Left cardiac atrium (tissue), 4 donors: ENCODE results near the gene TSPAN9. TPM values are rescaled to one million over a fixed set of nuclear protein-coding genes. Genes with fewer than 3 reads are reported as not detected.

Source experiments
- ATAC-seq, 2 donors: fragments of 200-7000 bp; cut with Tn5 transposase; one replicate each; pipeline ENCODE4 v1.9.1; 2020; ENCODE audit warnings: mild to moderate bottlenecking in 2 of 2, moderate library complexity in 2 of 2
- DNase-seq: peaks from one replicate; pipeline ENCODE4 v3.0.0-alpha.2; 2020
- intact Hi-C, 2 donors: fragments of 100-400 bp; cut with DNase I; formaldehyde crosslinking; loops; one replicate each; pipeline versions ENCODE4 v1.14.1 to v1.15.1; 2022 to 2023
- total RNA-seq, 2 donors: library from RNA; stranded (reverse); fragmentation: NEBNext Ultra II Directional; extraction: Animal tissue kit (Norgen Biotek cat#: 25700); gene quantifications; one replicate each; pipeline ENCODE4 v1.2.1, GENCODE V29; 2021
- donor health status: DM: no; HTN: yes; CAD: no.
- donor health status: DM: no; HTN: yes; CAD: no; lungs with severe emphysema.
- donor health status: DM: yes; HTN: yes; CAD: no.
- donor health status: Dilated cardiomyopathy.

The TSPAN9 gene
- total RNA-seq, 2 donors from 2014 or later = 125 to 201 TPM

DNA sequence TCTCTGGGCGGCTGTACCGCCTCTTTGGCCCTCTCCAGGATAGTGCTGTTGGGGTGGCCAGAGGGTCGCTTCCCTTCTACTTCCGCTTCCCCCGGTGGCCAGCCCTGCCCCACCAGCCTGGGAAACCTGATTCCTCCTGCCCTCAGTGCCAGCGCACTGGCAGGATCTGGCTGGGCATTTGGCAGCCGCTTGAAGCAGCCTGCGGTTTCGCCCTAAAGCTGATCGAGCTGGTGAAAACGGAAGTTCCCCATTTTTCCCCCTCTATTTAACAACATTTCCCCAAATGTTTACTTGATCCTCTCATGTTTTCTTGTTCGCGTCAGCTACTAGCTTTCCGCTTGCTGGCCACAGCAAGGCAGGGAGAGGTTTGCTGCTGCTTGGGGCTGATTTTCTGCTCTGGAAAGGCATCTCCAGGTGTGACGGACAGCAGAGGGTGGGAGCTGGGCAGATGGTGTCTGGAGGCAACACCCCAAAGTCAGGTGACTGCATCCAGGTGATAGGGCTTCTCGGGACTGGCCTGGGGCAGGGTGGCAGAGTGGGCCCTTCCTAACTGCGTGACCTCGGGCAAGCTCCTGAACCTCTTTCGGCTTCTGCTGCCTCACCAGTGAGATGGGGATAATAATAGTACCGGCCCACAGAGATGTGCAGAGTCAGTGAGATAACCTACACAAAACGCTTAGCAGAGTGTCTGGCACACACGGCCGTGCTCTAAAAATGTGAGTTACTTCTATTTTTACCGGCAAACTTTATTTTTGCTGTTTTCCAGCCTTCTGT is 53.1 kb downstream of the TSPAN9 start:
- ATAC-seq = peak; percentile 48 to 54
- intact Hi-C loops = loop anchor here (5.0 to 10.0 kb wide), 3 partner anchors 55 to 75 kb away; partner anchors contain the start of gene TSPAN9 (in 1 of the 2)
- DNase-seq = no peak

DNA sequence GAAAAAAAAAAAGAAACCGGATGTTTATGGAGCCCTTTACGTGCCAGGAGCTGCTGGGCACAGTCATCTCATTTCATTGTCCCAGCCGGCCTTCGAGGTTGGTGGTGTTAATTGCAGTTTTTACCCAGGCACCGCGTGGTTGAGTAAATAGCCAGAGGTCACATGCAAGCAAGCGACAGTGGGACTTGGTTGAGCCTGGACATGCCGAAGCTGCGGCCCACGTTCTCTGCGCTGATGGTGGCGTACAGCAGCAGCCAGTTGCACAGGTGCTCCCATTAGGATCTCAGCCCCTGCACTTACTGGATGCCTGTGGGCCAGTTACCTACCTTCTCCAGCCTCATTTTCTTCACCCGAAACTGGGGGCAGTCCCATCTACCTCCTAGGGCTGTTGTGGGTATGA is 54.0 kb downstream of the TSPAN9 start:
- DNase-seq (no peak), ATAC-seq (no peak)
- intact Hi-C loops = loop anchor here (5.0 to 10.0 kb wide), 3 partner anchors 56 to 74 kb away; partner anchors contain the start of gene TSPAN9 (in 1 of the 2)

DNA sequence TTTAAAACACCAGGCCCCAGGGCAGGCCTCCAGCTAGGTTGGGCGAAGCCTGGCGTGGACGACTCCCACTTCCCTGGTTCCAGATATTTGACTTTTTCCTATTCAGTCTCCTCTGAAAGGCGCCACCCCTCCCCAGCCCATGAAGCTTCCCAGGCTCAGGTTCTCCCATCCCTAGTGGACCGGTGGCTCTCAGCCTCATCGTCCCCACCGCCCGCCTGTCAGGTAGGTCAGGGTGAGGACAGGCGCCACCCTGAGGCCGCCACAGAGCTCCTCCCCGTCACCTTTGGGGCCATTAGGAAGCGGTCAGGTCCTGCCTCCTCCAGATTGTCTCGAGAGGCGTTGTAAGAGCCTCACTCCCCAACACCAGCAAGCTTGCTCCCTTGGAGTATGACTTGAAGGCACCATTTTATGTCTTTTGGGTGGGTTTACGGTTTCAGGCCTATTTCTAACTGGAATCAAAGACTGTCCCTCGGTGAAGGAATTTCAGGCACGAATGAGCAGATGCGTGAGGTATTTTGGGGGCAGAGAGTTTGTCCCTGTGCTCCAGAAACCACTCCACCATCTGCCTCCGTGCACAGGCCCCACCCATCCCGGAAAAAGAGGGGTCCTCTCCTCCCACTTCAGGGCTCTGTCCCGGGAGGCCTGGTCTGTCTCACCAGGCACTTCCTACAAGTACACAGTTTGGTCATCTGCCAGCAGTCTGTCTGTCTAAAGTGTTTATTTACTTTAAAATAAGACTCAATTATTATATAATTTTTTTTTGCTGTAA is 55.6 kb downstream of the TSPAN9 start:
- peak; percentile 78 for DNase-seq
- peak; percentile 64 to 76 for ATAC-seq
- intact Hi-C loops = loop anchor here (5.0 to 10.0 kb wide), 3 partner anchors 58 to 72 kb away; partner anchors contain the start of gene TSPAN9 (in 1 of the 2)

DNA sequence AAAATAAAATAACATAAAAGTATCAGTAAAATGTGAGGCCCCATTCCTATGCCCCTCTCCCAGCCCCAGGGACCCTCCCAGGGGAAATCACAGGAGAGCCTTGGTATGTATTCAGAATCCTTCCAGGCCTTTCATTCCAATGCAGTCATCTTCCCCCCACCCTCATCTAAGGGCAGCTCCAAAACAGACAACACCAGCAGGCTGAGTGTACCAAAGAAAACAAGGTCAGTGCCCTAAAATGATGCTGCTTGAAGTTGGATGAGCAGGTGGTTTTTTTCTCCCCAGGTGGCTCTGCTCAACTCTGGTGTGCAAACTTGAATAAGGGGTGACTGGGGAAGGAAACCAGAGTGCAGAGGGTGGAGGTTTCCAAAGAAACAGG is 56.2 kb downstream of the TSPAN9 start:
- ATAC-seq = peak; percentile 4 to 20
- DNase-seq = no peak
- intact Hi-C loops = loop anchor here (5.0 to 10.0 kb wide), 3 partner anchors 59 to 71 kb away; partner anchors contain the start of gene TSPAN9 (in 1 of the 2)

DNA sequence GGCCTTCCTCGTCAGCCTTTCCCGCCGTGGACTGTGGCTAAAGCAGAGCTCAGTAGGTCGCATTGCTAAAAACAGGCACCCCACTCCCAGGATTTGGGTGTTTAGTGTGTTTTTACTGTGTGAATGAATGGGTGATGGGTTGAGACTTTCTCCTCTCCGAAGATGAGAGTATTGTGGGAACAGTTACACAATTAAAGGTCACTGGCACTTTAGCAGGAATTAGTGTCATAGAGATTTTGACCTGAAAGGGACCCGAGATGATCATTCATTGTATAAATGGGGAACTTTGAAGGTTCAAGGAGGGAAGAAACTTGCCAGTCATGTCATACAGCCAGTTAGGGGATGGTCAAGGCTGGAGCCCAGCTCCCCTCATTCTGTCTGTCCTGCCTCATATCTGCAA is 56.9 kb downstream of the TSPAN9 start:
- no peak for DNase-seq
- intact Hi-C loops = loop anchor here (1.0 to 10.0 kb wide), 4 partner anchors 59 to 141 kb away; partner anchors contain the start of gene TSPAN9 (in 1 of the 2)
- no peak for ATAC-seq

DNA sequence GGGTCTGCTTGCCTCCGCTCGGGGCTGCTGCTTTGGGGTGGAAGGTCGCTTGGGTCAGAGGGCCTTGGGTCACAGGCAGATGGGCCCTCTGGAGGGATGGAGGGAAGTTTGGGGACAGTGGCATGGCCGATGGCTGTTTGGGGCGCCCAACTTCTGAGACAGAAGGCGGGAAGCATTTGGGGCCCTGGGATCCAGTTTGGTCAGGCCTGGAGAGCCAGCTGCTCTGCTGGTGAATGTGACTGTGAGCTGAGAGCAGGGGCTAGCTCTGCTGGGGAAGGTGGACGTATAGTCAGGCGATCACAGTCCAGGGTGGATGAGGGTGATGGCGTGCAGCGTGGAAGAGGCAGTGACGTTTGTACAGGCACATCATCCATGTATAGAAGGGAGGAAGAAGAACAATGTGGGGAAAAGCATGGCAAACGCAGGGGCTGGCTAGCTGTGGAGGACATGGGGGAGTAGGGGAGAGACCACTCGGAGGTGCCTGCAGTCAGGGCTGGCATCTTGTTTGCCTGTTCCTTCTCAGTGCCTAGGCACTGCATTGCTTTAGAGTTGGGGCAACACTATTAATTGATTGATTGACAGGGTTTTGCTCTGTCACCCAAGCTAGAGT is 57.5 kb downstream of the TSPAN9 start:
- intact Hi-C loops = loop anchor here (1.0 to 10.0 kb wide), 6 partner anchors 60 to 143 kb away; partner anchors contain the start of gene TSPAN9 (in 1 of the 2)
- DNase-seq (no peak), ATAC-seq (no peak)

DNA sequence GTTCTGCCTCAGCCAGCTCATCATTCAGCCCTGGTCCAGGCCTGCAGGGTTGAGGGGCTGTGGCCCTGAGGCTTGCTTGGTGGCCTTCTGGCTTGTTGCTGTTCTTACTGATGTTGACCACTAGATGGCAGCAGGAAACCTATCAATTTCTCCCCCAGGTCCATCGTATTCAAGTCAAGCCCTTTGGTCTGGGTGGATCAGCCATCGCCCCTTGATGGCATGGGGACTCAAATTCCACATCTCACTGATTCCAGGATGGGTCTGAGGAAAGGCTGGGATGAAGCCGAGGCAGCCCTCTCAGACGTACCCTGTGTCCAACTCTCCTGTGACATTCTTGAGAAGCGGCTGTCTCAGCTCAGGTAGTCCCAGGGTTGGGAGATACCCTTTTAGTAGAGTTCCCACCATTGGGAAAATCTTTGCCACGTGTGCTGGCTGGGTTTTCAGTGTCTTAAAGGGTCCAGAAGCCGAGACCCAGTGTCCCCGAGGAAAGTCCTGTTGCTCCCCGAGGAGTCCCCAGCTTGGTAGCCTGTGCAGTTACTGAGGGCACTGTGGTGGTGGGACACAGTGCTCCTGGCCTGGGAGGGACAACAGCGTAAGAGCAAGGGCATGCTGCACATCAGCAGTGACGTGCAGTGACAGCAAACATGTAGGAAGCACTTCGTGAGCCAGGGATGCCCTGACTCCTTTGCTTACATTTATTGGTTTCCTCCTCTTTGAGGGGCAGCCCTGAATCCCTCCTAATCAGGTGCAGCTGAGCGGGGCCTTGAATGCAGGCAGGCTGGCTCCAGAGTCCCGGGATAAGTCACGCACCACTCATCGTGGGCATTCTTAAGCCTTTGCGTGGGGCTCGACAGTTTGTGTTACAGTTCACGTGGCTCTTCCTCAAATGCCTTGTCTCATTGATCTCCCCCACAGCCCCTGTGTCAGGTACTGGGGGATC is 58.6 kb downstream of the TSPAN9 start:
- DNase-seq = no peak
- intact Hi-C loops = loop anchor here (5.0 to 10.0 kb wide), 4 partner anchors 61 to 142 kb away; partner anchors contain the start of gene TSPAN9 (in 1 of the 2)
- peak; percentile 28 to 32 for ATAC-seq

DNA sequence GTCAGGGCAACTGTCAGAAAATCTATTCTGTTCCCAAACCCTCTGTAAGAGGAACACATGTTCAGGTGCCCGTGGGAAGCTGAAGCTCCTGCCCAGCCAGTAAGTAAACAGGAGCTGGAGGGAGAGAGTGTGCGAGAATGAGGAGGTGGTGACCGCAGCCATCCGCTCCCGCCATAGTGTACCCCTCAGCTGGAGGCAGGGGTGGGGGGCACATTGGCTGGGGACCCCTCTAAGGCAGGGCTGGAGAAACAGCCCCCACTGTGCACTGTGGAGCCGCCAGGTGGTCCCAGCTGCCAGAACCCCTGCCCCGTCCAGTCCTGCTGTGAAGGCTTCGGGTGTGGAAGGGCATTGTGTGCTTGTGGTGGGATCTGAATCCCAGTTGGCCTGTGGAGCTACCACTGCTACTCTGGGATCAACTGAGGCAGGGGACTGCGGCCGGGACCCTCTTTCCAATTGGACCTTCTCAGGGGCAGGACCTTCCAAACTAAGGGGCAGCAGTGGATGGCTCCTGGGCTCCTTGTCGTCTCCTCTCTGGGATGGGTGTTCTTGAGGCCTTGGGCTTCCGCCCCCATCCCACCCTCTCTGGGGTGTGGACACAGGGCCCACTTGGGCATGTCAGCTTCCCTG is 59.6 kb downstream of the TSPAN9 start:
- no peak for DNase-seq
- ATAC-seq = no peak
- intact Hi-C loops = loop anchor here (5.0 to 10.0 kb wide), 4 partner anchors 62 to 141 kb away; partner anchors contain the start of gene TSPAN9 (in 1 of the 2)

DNA sequence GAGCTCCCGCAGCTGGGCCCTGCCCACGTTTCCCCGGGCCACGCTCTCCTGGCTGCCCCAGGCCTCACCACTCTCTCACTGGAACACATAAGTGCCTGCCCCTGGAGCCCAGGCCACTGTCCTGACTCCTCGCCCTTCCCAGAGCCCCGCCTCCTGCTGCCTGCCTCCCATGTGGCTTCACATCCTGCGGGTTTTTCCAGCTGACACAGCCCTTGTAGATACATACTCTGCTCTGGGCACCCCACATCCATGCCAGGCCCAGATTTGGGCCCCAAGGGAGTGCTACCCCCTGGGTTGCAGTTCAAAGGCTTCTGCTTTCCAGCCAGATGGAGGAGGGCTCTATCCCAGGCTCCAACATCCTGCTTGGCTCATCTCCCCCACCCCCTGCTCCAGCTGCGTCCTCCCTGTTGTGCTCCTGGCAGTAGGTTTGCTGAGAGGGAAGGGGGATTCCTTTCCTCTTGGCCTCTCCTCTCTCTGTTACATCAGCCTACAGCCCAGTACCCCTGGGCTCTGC is 60.1 kb downstream of the TSPAN9 start:
- ATAC-seq = peak; percentile 31 to 52
- DNase-seq = peak; percentile 72
- intact Hi-C loops = loop anchor here (5.0 to 10.0 kb wide), 4 partner anchors 63 to 140 kb away; partner anchors contain the start of gene TSPAN9 (in 1 of the 2)

DNA sequence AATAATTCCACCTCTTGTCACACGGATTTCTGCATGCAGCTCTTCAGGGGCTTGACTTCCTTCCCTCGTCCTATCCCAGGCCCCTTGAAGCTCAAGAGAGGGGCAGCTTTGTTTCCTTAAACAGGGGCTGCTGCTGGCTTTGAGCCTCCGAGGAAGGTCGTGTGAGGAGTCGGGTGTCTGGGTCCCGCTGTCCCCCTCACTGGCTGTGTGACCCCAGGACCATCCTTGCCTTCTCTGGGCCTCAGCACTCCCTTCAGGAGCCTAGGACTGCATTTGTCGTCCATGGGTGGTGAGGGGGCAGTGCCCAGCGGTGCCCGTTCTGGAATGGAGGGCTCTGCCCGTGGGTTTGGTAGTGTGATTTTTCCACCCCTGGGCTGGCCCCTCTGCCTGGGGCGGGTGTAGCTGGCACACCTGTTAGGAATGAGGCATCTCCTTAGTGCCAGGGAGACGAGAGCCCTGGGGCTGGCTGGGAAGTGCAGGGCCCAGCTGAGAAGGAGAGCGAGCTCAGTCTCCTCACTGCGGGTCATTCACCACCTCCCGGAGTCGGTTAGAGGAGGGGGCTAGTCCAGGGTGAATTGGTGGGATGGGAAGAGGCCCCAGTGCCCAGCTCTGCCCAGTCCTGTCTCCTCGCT is 60.8 kb downstream of the TSPAN9 start:
- intact Hi-C loops = loop anchor here (5.0 to 10.0 kb wide), 4 partner anchors 63 to 139 kb away; partner anchors contain the start of gene TSPAN9 (in 1 of the 2)
- DNase-seq = no peak
- no peak for ATAC-seq

DNA sequence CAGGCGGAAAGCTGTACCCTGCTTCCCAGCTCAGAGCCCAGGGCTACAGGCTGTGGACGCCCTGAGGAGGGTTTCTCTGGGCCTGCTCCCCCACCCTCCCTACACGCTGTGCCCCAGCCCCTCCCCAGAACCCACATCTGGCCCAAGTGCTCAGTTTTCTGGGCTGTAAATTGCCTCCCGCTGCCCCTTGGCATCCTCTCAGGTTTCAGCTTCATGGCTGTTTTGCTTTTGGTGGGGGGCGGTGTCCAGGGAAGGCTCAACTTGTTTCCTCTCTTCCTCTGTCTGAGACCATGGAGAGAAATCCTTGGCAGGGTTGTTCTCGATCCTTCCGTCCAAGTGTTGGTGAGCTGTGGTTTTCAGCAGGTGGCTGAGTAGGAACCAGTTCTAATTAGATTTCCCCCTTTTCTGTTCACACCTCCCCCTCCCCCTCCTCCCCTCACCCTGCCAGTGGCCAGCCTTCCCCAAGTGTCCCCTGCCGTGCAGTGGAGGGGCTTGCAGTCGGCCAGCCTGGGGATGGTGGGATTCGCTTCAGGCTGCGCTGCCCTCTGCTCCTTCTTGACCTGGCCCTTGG is 61.8 kb downstream of the TSPAN9 start:
- no peak for ATAC-seq
- no peak for DNase-seq
- intact Hi-C loops = loop anchor here (5.0 to 10.0 kb wide), 4 partner anchors 63 to 138 kb away; partner anchors contain the start of gene TSPAN9 (in 1 of the 2)

DNA sequence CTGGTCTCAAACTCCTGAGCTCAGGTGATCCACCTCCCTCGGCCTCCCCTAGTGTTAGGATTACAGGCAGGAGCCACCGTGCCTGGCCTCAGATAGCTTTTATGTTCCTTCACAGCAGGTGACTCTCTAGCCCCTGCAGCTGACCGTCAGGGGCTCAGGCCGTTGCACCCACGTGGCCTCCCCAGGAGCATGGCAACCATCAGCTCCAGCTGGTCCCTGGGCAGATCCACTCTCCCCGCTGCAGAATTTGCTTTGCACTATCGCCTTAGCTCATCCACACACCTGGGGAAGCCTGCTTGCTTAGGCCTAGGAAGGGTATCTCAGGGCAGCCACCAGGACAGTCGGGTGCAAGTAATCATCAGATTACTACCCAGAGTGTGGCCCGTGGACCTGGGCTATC is 62.6 kb downstream of the TSPAN9 start:
- DNase-seq (no peak), ATAC-seq (no peak)
- intact Hi-C loops = loop anchor here (5.0 to 10.0 kb wide), 4 partner anchors 63 to 138 kb away; partner anchors contain the start of gene TSPAN9 (in 1 of the 2)

DNA sequence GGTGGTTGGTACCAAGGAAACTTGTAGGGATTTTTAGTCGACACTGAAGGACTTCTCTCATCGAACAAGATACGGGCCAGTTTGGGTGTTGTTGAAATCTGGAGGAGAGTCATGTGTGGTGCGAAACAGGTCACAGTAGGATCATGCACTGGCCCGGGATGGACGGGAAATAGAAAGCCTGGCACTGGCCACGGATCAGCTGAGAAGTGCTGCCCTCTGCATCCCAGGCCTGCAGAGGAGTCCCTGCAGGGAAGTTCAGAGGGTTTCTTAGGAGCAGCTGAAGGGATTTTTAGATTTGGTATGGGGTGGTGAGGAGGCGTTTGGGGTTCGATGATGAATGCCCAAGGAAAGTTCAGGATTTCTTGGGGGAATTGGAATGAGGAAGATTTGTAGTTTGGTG is 63.1 kb downstream of the TSPAN9 start:
- ATAC-seq (peak in 1 of 2 donors; percentile 11), DNase-seq (no peak)
- intact Hi-C loops = no loop called here

DNA sequence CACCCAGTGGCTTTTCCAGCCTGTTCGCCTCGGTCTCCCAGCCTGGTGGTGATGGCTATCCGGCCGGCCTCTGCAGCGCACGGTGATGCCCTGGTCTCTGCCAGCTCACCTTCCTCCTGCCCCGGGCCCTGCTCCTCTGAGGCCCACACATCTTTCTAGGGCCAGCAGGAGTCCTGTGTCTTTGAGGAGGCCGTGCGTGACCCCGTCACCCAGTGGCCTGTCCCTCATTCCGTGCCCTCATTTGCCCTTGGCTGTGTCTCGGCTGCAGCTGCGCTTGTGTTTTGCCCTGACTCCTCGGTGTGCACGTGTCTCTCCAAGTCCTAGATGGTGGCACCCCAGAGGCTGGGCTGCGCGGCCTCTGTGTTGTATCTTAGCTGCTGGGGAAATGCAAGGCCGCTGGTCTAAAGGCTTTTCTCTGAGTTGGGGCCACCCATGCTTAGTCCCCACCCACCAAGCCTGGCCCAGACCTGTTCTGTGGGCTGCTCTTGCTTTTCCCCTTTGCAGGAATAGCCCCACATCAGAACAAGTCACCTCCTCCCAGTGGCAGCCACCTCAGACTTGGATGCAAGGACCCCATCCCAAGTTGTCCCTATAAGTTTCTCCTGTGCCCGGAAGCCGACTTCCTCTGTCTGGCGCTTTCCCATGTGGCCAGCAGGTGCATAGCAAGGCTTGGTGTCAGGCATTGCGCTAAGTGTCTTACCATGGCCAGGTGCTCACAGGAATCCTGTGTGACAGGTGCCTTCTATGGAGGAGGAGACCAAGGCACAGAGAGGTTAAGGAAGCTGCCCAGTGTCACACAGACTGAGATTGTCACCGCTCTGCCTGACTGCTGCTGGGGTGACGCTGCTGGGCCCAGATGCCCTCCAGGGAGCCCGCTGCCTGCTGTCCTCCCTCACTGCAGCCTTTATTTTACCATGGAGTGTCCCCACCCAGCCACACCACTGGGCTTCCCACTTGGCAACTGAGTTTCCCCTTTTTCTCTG is 64.5 kb downstream of the TSPAN9 start:
- intact Hi-C loops = no loop called here
- DNase-seq (no peak), ATAC-seq (peak; percentile 2 to 28)

DNA sequence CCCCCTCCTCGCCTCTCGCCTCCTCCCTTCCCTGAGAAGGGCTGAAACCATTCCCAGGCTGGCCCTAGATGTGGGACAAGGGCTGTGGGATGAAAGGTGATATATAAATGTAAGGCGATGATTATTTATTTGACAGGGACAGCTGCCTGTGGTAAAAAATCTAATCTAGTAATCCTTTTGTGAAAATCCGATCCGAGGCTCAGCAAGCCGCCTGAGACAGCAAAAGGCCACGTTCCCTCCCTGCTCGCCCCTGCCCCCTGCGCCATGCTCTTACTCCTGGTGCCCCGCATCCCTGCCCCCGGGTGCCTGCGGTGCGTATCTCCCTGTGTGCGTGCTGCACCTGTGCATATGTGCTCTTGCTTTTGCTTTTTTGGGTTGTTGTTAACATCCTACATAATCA is 65.2 kb downstream of the TSPAN9 start:
- intact Hi-C loops = no loop called here
- DNase-seq (no peak), ATAC-seq (no peak)
